Kidney (tissue), 14 donors: Measurements from ENCODE around the gene PMPCA. TPM values are rescaled to one million over a fixed set of nuclear protein-coding genes. Genes with fewer than 3 reads are reported as not detected.

Experiments
- DNase-seq, 5 donors: peaks; one replicate each; pipeline ENCODE4 v3.0.0-alpha.2; 2013 to 2020
- FAIRE-seq: peaks from 2 replicates; lab custom pipeline; 2012; peaks lifted over from hg19 to GRCh38; lab: Jason Lieb, UNC
- H3K27ac ChIP-seq, 2 donors: one replicate each; pipeline ENCODE4 v1.7.0; 2013; ENCODE audit warnings: low read depth in 2 of 2, low read length in 2 of 2, inconsistent platforms in 1 of 2
- H3K27me3 ChIP-seq: one replicate; pipeline ENCODE4 v1.7.1; 2013; ENCODE audit warnings: low read length, inconsistent platforms; ENCODE audit not compliant: control insufficient read depth, insufficient read depth
- H3K36me3 ChIP-seq, 3 donors: one replicate each; pipeline versions ENCODE4 v1.7.0 to v1.7.1; 2013; ENCODE audit warnings: low read length in 3 of 3, control low read depth in 1 of 3, inconsistent platforms in 1 of 3; ENCODE audit not compliant: insufficient read depth in 3 of 3, control insufficient read depth in 2 of 3
- H3K4me1 ChIP-seq, 3 donors: one replicate each; pipeline versions ENCODE4 v1.7.0 to v1.7.1; 2013; ENCODE audit warnings: low read length in 3 of 3, inconsistent platforms in 1 of 3, low read depth in 1 of 3; ENCODE audit not compliant: control insufficient read depth in 2 of 3, insufficient read depth in 2 of 3
- H3K4me3 ChIP-seq, 3 donors: one replicate each; pipeline versions ENCODE4 v1.7.0 to v1.8.1; 2013; ENCODE audit warnings: low read length in 3 of 3, control low read depth in 1 of 3, inconsistent platforms in 1 of 3
- H3K9ac ChIP-seq, 3 donors: one replicate each; pipeline versions ENCODE4 v1.7.0 to v1.7.1; 2013; ENCODE audit warnings: low read length in 3 of 3, control low read depth in 1 of 3, inconsistent platforms in 1 of 3
- H3K9me3 ChIP-seq, 3 donors: one replicate each; pipeline versions ENCODE4 v1.7.0 to v1.7.1; 2013; ENCODE audit warnings: low read length in 3 of 3, control low read depth in 1 of 3, inconsistent platforms in 1 of 3; ENCODE audit not compliant: control insufficient read depth in 2 of 3, insufficient read depth in 1 of 3
- intact Hi-C: fragments of 100-400 bp; cut with DNase I; formaldehyde crosslinking; loops from one replicate; pipeline ENCODE4 v1.11.1; 2022
- polyA plus RNA-seq: library from polyadenylated mRNA; stranded (reverse); fragments of 350-450 nt; fragmentation: Illumina TruSeq; extraction: RNeasy Lipid Tissue Mini Kit (QIAGEN cat#74804); gene quantifications from one replicate; pipeline ENCODE4 v1.2.3, GENCODE V29; 2014; ENCODE audit warnings: low read depth, low replicate concordance; ENCODE audit not compliant: insufficient read depth
- total RNA-seq: library from RNA; stranded (reverse); fragmentation: NEBNext Ultra II Directional; extraction: Animal tissue kit (Norgen Biotek cat#: 25700); gene quantifications from one replicate; pipeline ENCODE4 v1.2.1, GENCODE V29; 2021
- TF ChIP-seq, protein P1 (sequence below): IDR thresholded peaks from 3 replicates; pipeline ENCODE4 v1.5.1; 2012; ENCODE audit warnings: mild to moderate bottlenecking, moderate library complexity, borderline replicate concordance; ENCODE audit not compliant: insufficient read depth; ENCODE audit errors: extremely low read depth
- donor health status: control.
- donor health status: control.
- donor health status: control.
- donor health status: control.
- donor health status: control.
- donor health status: DM: yes; HTN: yes; CAD: no.
- donor health status: Normal renal cell carcinoma (clear cell type).

PMPCA gene
- total and polyA plus RNA-seq, 2 donors from 2014 or later = 45.6 to 50.1 TPM

DNA sequence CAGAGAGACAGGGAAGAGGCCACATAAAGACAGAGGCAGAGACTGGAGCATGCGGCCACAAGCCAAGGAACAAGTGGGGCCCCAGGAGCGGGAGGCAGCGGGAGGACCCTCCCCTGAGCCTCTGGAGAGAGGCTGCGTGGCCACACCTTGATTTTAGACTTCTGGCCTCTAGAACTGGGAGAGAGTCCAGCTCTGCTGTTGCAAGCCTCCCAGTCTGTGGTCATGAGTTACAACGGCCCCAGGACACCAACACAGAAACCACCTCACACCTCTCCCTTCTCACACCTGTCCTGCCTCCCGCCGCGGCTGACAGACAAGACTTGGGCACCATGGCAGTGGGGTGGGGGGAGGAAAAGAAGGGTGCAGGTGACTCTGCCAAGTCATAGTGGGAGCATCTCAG is 27.0 kb downstream of the PMPCA start:
- TF ChIP-seq, protein P1, sequence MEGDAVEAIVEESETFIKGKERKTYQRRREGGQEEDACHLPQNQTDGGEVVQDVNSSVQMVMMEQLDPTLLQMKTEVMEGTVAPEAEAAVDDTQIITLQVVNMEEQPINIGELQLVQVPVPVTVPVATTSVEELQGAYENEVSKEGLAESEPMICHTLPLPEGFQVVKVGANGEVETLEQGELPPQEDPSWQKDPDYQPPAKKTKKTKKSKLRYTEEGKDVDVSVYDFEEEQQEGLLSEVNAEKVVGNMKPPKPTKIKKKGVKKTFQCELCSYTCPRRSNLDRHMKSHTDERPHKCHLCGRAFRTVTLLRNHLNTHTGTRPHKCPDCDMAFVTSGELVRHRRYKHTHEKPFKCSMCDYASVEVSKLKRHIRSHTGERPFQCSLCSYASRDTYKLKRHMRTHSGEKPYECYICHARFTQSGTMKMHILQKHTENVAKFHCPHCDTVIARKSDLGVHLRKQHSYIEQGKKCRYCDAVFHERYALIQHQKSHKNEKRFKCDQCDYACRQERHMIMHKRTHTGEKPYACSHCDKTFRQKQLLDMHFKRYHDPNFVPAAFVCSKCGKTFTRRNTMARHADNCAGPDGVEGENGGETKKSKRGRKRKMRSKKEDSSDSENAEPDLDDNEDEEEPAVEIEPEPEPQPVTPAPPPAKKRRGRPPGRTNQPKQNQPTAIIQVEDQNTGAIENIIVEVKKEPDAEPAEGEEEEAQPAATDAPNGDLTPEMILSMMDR = no peak
- DNase-seq (peak in 1 of 5 donors; percentile 63), FAIRE-seq (no peak)
- H3K27ac ChIP-seq = no peak overlapping the region
- H3K36me3 ChIP-seq = peaks cover 0 to 9% (median 3%) of the 10 kb centered on the region in 3 donors
- H3K9ac ChIP-seq = peak overlapping the region in 1 of 3 donors; percentile 40
- H3K4me1 ChIP-seq = peaks cover 0 to 15% (median 4%) of the 10 kb centered on the region in 3 donors
- peak overlapping the region in 2 of 3 donors; percentile 9 to 29 for H3K4me3 ChIP-seq
- H3K9me3 ChIP-seq = no peaks in the 10 kb centered on the region
- no peaks in the 10 kb centered on the region for H3K27me3 ChIP-seq
- intact Hi-C loops = no loop called here

DNA sequence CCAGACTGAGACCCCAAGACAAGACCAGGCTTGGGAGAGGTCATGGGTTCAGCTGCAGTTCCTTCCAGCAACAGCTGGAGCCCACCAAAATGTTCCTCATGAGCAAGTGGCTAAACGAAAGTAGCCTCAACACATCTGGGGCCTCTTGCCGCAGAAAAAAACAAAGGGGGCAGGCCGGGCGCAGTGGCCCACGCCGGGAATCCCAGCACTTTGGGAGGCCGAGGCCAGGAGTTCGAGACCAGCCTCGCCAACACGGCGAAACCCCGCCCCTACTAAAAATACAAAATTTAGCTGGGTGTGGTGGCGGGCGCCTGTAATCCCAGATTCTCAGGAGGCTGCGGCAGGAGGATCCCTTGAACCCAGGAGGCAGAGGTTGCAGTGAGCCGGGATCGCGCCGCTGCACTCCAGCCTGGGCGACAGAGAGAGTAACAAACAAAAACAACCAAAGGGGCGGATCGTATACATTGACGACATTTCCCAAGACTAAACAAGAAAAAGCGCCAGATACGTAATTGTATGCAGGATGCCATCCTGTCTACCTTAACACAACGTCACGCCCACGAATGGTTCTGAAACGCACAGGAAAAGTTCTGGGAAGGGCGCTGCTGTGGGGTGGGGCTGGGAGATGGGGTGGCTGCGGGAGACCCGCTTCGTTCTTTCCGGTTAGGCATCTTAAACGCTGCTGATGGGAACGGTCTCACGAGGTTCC is 27.5 kb downstream of the PMPCA start:
- TF ChIP-seq, protein P1 = no peak
- Histone ChIP-seq H3K36me3 (peaks cover 0 to 11% (median 3%) of the 10 kb centered on the region in 3 donors), H3K9me3 (no peaks in the 10 kb centered on the region), H3K4me3 (peak overlapping the region; percentile 51 to 62 (median 56)), H3K27ac (no peak overlapping the region), H3K27me3 (no peaks in the 10 kb centered on the region), H3K9ac (peak overlapping the region in 1 of 3 donors; percentile 40), H3K4me1 (peaks cover 0 to 15% (median 4%) of the 10 kb centered on the region in 3 donors)
- DNase-seq (peak in 1 of 5 donors; percentile 59), FAIRE-seq (no peak)
- intact Hi-C loops = no loop called here

DNA sequence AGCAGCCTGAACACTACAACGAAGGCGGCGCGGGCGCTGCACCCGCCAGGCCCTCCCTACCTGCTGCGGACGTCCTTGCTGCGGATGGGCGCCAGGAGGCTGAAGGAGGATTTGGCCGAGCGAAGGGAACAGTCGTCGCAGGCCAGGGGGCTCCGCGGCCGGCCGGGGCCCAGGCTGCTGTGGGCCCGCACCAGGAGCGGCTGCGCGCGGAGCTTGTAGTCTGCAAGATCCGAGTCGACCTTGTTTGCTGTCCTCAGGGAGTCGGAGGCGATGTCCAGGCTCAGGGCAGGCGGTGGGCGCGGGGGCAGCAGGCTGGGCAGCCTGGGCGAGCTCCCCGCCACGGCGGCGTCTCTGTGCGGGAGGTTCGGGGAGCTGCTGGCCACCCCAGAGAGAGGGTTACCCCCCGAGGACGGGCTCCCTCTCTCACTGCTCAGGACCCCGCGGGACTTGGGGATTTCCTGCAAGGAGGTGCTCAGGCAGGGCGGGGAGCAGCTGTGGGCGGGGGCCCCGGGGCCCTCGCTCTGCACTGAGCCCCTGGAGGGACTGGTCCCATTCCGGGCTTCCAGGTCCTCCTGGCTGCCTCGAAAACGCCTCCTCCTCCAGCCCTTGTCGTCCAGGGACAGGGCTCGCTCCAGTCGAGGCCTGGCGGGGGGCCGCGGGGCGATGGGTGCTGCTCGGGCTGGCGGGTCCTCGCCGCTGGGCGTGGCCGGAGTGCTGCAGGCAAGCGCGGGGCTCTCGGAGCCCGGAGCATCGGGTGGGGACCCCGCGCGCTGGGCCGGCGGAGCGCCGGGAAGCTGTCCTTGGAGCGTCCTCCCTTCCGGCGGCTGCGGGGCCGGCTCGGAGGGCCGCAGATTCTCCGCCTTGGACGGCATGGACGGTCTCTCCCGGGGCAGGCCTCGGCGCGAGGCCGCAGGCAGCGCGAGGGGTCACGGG is 28.4 kb downstream of the PMPCA start:
- TF ChIP-seq, protein P1 = no peak
- Histone ChIP-seq H3K27ac (no peak overlapping the region), H3K4me1 (peaks cover 0 to 15% (median 4%) of the 10 kb centered on the region in 3 donors), H3K36me3 (peaks cover 0 to 13% (median 5%) of the 10 kb centered on the region in 3 donors), H3K27me3 (no peaks in the 10 kb centered on the region), H3K9me3 (no peaks in the 10 kb centered on the region), H3K4me3 (peak overlapping the region; percentile 51 to 62 (median 56)), H3K9ac (peak overlapping the region in 1 of 3 donors; percentile 26)
- intact Hi-C loops = no loop called here
- DNase-seq = peak; percentile 18 to 84 (median 30)
- FAIRE-seq = no peak
